GM18868 (cell line): ENCODE data around the gene ITGA1.
"Not testable (repeated sequence)": the region's sequence is repeated elsewhere in the genome, so short reads cannot be mapped to it uniquely, and the experiment has no call there.

Experiments
- ATAC-seq: cut with Tn5 transposase; IDR thresholded peaks from one replicate; pipeline ENCODE4 v1.9.1; 2021; ENCODE audit warnings: mild to moderate bottlenecking, moderate library complexity; ENCODE audit not compliant: unreplicated experiment

Gene ITGA1

GRCh38 chr5:52825826-52826225 is 38.1 kb downstream of the ITGA1 start:
- peak; percentile 85 for ATAC-seq

- ATAC-seq = no peak
Observed at GRCh38 chr5:52827815-52828214, 40.1 kb downstream of the ITGA1 start.

- ATAC-seq = no peak
Observed at GRCh38 chr5:52829664-52830063, 41.9 kb downstream of the ITGA1 start.

- ATAC-seq = no peak
Observed at GRCh38 chr5:52830650-52831049, 42.9 kb downstream of the ITGA1 start.

- no peak for ATAC-seq
Observed at GRCh38 chr5:52831786-52832511, 44.2 kb downstream of the ITGA1 start.

GRCh38 chr5:52834320-52834719 is 46.6 kb downstream of the ITGA1 start:
- no peak for ATAC-seq

GRCh38 chr5:52837068-52837467 is 49.4 kb downstream of the ITGA1 start:
- no peak for ATAC-seq

GRCh38 chr5:52837591-52838001 is 49.9 kb downstream of the ITGA1 start:
- ATAC-seq = no peak

GRCh38 chr5:52838326-52839015 is 50.8 kb downstream of the ITGA1 start:
- ATAC-seq = no peak

- no peak for ATAC-seq
Observed at GRCh38 chr5:52839285-52839684, 51.6 kb downstream of the ITGA1 start.

GRCh38 chr5:52840277-52841050 is 52.7 kb downstream of the ITGA1 start:
- no peak for ATAC-seq

- no peak for ATAC-seq
Observed at GRCh38 chr5:52841114-52841513, 53.4 kb downstream of the ITGA1 start.

GRCh38 chr5:52842111-52842510 is 54.4 kb downstream of the ITGA1 start:
- ATAC-seq = no peak

- no peak for ATAC-seq
Observed at GRCh38 chr5:52844885-52845284, 57.2 kb downstream of the ITGA1 start.

- ATAC-seq = no peak
Observed at GRCh38 chr5:52846182-52846842, 58.6 kb downstream of the ITGA1 start.

- ATAC-seq = not testable (repeated sequence)
Observed at GRCh38 chr5:52848688-52849087, 61.0 kb downstream of the ITGA1 start.

- no peak for ATAC-seq
Observed at GRCh38 chr5:52849544-52849943, 61.8 kb downstream of the ITGA1 start.

- no peak for ATAC-seq
Observed at GRCh38 chr5:52853650-52854049, 65.9 kb downstream of the ITGA1 start.

- ATAC-seq = no peak
Observed at GRCh38 chr5:52854301-52854700, 66.6 kb downstream of the ITGA1 start.

- no peak for ATAC-seq
Observed at GRCh38 chr5:52854949-52855348, 67.2 kb downstream of the ITGA1 start.

- ATAC-seq = peak; percentile 84
Observed at GRCh38 chr5:52856564-52856963, 68.8 kb downstream of the ITGA1 start.
